Panc1 (cell line): Measurements from ENCODE around the gene PRSS27. TPM values are rescaled to one million over a fixed set of nuclear protein-coding genes. Genes with fewer than 3 reads are reported as not detected.
A peak's percentile ranks its signal among the peaks of the same experiment; 100 is the strongest.

Experiments used
- ATAC-seq: fragments of 200-7000 bp; cut with Tn5 transposase; 2 replicates; pipeline ENCODE4 v1.9.1; 2020; ENCODE audit warnings: mild to moderate bottlenecking, moderate library complexity
- BruUV-seq: library from RNA; stranded (reverse); fragments of 400-500 nt; replicated peaks from 2 replicates; lab custom pipeline; 2021; lab: Mats Ljungman, UMichigan
- CTCF ChIA-PET: fragments of 300-600 bp; sonication (Branson Sonifier 250); formaldehyde crosslinking; loops from one replicate; lab custom pipeline; 2022; ENCODE audit warnings: antibody characterized with exemption; lab: Charles Lee
- POLR2A ChIA-PET: fragments of 300-600 bp; sonication (Branson Sonifier 250); formaldehyde crosslinking; loops from one replicate; lab custom pipeline; 2022; ENCODE audit warnings: antibody characterized with exemption; lab: Charles Lee
- DNase-seq: peaks from one replicate; pipeline ENCODE4 v3.0.0-alpha.2; 2010; ENCODE audit warnings: low read depth, low spot score
- H3K27ac ChIP-seq: 2 replicates; pipeline ENCODE4 v1.5.1; 2011; ENCODE audit warnings: mild to moderate bottlenecking, low read length, inconsistent platforms
- H3K27me3 ChIP-seq: fragments of 200-500 bp; sonication (Bioruptor generic); 2 replicates; pipeline ENCODE4 v1.6.0; 2014; ENCODE audit warnings: low read length, inconsistent platforms; ENCODE audit not compliant: control insufficient read depth, insufficient read depth
- H3K36me3 ChIP-seq: fragments of 200-500 bp; sonication (Bioruptor generic); 2 replicates; pipeline ENCODE4 v1.5.1; 2014; ENCODE audit warnings: inconsistent platforms, mild to moderate bottlenecking, low read length, moderate library complexity; ENCODE audit not compliant: control insufficient read depth, insufficient read depth
- H3K4me1 ChIP-seq: 2 replicates; pipeline ENCODE4 v1.5.1; 2011; ENCODE audit warnings: inconsistent platforms, mild to moderate bottlenecking, low read length, moderate library complexity; ENCODE audit not compliant: control insufficient read depth, insufficient read depth
- H3K4me3 ChIP-seq, 2 experiments: 2 replicates each; pipeline ENCODE4 v1.5.1; 2011 to 2012; ENCODE audit warnings: low read depth in 2 of 2, low read length in 2 of 2, mild to moderate bottlenecking in 2 of 2, inconsistent platforms in 1 of 2, moderate library complexity in 1 of 2
- H3K9me3 ChIP-seq: fragments of 200-500 bp; sonication (Bioruptor generic); 2 replicates; pipeline ENCODE4 v1.5.1; 2014; ENCODE audit warnings: low read depth, mild to moderate bottlenecking, inconsistent platforms, low read length, moderate library complexity; ENCODE audit not compliant: control insufficient read depth, insufficient read depth
- CTCF ChIP-seq: fragments of 450-650 bp; IDR thresholded peaks from 2 replicates; pipeline ENCODE4 v1.5.1; 2017; ENCODE audit warnings: mild to moderate bottlenecking
- POLR2AphosphoS5 ChIP-seq: IDR thresholded peaks from 2 replicates; pipeline ENCODE4 v1.6.1; 2012; ENCODE audit warnings: mild to moderate bottlenecking, low read depth, low read length, moderate library complexity
- REST ChIP-seq, 2 experiments: IDR thresholded peaks; 2 replicates each; pipeline ENCODE4 v1.6.1; 2011 to 2012; ENCODE audit warnings: low read depth in 2 of 2, control low read depth in 1 of 2, low read length in 1 of 2, mild to moderate bottlenecking in 1 of 2, moderate library complexity in 1 of 2; ENCODE audit not compliant: insufficient read depth in 1 of 2
- SIN3A ChIP-seq: IDR thresholded peaks from 2 replicates; pipeline ENCODE4 v1.6.1; 2012; ENCODE audit warnings: low read depth, mild to moderate bottlenecking, low read length, moderate library complexity, borderline replicate concordance; ENCODE audit not compliant: insufficient read depth
- TCF7L2 ChIP-seq: IDR thresholded peaks from 2 replicates; pipeline ENCODE4 v1.6.1; 2011; ENCODE audit warnings: mild to moderate bottlenecking, low read depth, low read length, inconsistent platforms
- in situ Hi-C: cut with HindIII; loops from 2 replicates; pipeline ENCODE4 v1.10.0; 2016; ENCODE audit warnings: low sequenced_read_pairs, low pct_unique_long_range_greater_than_20kb
- intact Hi-C: fragments of 100-400 bp; cut with micrococcal nuclease; formaldehyde crosslinking; loops from one replicate; pipeline ENCODE4 v1.10.0; 2022; ENCODE audit not compliant: unreplicated experiment
- total RNA-seq: library from RNA; stranded (reverse); gene quantifications from one replicate; pipeline ENCODE4 v1.2.1, GENCODE V29; 2021; ENCODE audit not compliant: unreplicated experiment

PRSS27 gene
- total RNA-seq, 1 experiment from 2014 or later: 3.3 TPM

- DNase-seq (no peak), ATAC-seq (no peak)
- Histone ChIP-seq H3K27ac (no peak overlapping the region), H3K36me3 (peaks cover 7% of the 10 kb centered on the region; the same call in 1 of the 2 replicates), H3K4me3 (no peak overlapping the region), H3K9me3 (no peaks in the 10 kb centered on the region), H3K27me3 (no peaks in the 10 kb centered on the region), H3K4me1 (no peaks in the 10 kb centered on the region; the same call in 1 of the 2 replicates)
- intact Hi-C loops: no loop called here
- ChIA-PET CTCF (no interaction called here), POLR2A (no interaction called here)
- no peak for TF ChIP-seq POLR2AphosphoS5
- TF ChIP-seq REST (IDR thresholded peaks at IDR 0.05; ENCODE audit: insufficient read depth in 1 of 2, low read depth in 2 of 2, low read length in 1 of 2): no peak
- TF ChIP-seq TCF7L2: no peak
- TF ChIP-seq CTCF: no peak
- no peak for TF ChIP-seq SIN3A
- BruUV-seq: no TSS peak
- in situ Hi-C loops: no loop called here
These were observed 28.9 kb upstream of the PRSS27 start for GRCh38 chr16:2748757-2749455.

GRCh38 chr16:2745961-2746360, 25.9 kb upstream of the PRSS27 start:
- DNase-seq (no peak), ATAC-seq (peak; percentile 37)
- no TSS peak for BruUV-seq
- no peak overlapping the region for H3K4me3 ChIP-seq
- ChIA-PET CTCF (interaction anchor here (0.6 kb wide), 1 partner anchor 175 kb away, joined by 7 read pairs; no protein-coding TSS in a partner anchor), POLR2A (interaction anchor here (0.7 kb wide), 1 partner anchor 160 kb away, joined by 3 read pairs; no protein-coding TSS in a partner anchor)
- no peaks in the 10 kb centered on the region for H3K9me3 ChIP-seq
- H3K27ac ChIP-seq: no peak overlapping the region
- no peaks in the 10 kb centered on the region for H3K4me1 ChIP-seq
- TF ChIP-seq SIN3A: no peak
- no peak for TF ChIP-seq TCF7L2
- no peak for TF ChIP-seq REST (IDR thresholded peaks at IDR 0.05; ENCODE audit: insufficient read depth in 1 of 2, low read depth in 2 of 2, low read length in 1 of 2)
- no peak for TF ChIP-seq POLR2AphosphoS5
- in situ Hi-C loops: no loop called here
- intact Hi-C loops: no loop called here
- no peaks in the 10 kb centered on the region for H3K36me3 ChIP-seq
- H3K27me3 ChIP-seq: no peaks in the 10 kb centered on the region
